NAMALWA (cell line): ENCODE results near the gene SLC22A23.
"Not testable (repeated sequence)": the region's sequence is repeated elsewhere in the genome, so short reads cannot be mapped to it uniquely, and the experiment has no call there.

Experiments
- DNase-seq: peaks from one replicate; pipeline ENCODE4 v3.0.0-alpha.2; 2015; ENCODE audit warnings: low spot score

Gene SLC22A23

DNA sequence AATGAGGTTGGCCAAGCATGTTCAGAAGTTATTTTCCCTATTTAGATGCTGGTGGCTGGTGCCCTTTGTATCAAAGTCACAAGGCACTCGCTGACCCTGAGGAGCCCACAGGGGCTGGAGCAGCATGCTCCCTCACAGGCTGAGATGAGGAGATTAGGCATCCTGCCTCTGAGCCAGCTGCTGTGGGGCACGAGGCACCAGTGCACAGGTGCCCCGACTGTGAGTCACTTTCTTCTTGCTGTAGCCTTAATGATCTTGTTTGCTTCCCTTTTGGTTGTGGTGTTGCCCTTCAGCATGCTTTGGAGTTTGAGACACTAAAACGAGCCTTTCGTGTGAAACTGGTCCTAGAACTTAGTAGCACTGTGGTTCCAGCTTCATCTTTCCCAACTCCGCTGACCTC lies 193.8 kb downstream of the SLC22A23 start:
- DNase-seq = no peak

- no peak for DNase-seq
These were observed 194.9 kb downstream of the SLC22A23 start for GRCh38 chr6:3261921-3262320.

- no peak for DNase-seq
These were observed 195.4 kb downstream of the SLC22A23 start for GRCh38 chr6:3261518-3261820.

DNA sequence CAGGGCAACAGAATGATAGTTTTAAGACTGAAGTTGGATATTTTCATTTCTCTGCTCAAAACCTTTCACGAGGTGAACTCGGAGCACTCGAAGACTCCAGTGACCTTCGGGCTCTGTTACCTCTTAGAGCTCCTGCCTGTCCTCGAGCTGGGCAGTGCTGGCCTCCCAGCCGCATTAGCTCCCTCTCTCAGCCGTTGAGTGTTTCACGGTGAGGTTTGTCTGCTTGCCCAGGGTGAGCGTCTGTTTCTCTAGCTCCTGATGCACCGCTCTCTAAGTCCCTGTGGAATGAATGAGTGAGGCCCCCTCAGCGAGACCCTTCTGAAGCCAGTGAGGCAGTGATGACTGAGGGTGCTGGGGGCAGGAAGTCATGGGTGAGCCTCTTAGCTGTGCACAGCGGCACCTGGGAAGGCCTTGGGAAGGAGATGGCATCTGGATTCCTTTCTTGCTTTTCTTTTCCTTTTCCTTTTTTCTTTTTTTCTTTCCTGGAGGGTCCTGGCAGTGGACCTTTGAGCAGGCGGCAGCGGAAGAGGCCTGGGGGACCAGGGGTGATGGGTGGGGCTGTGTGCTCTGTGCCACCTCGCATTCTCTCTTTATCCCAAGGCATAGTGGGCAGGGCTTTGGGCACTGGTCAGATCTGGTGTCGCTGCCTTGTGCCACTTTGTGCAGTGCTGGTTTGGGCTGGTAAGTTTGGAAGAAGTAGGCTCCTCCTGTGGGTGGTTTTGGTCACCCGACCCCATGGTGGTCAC lies 195.9 kb downstream of the SLC22A23 start:
- DNase-seq = no peak

- no peak for DNase-seq
These were observed 196.6 kb downstream of the SLC22A23 start for GRCh38 chr6:3260296-3260695.

DNA sequence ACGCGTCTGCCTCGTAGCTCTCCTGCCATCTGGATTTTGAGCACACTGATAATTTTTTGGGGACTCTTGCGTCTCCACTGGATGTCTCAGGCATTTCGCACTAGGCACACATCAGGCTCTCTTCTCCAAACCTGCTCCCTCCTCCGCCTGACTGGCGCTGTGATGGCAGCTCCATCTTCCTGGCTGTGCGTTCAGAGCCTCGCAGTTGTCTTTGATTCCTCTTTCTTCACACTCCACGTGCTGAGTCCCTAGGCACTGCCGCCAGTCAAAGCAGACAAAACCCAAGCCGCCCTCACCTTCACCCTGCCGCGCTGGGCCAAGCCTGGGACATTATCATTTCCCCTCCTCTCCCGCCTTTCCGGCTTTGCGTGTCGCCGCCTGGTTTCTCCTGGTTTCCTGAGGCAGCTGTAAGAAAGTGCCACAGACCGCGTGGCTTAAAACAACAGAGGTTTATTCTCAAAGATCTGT lies 197.3 kb downstream of the SLC22A23 start:
- DNase-seq = peak; percentile 57

- peak; percentile 84 for DNase-seq
These were observed 197.9 kb downstream of the SLC22A23 start, which contains the start of gene PSMG4 for GRCh38 chr6:3258720-3259490. Gene PSMG4, plus strand, starts transcription at chr6:3258947. Its CDS starts 76 bp downstream, at chr6:3259023.

GRCh38 chr6:3258201-3258600 lies 198.6 kb downstream of the SLC22A23 start:
- no peak for DNase-seq

DNA sequence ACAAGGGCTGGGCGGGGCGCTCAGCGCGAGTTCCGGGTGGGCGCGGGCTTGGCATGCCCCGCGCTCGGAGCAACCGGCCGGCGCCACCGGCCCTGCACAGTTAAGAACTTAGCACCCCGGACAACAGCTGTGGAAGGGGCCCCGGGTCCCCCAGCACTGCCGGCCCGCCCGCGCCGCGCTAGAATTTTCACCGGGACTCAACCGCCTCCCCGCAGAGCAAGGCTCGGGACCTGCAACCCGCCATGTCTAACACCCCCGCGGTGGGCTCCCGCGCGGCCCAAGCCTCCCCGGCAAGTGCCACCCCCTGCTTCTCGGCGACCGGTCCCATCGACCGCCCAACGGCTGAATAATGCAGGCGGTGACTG lies 203.3 kb downstream of the SLC22A23 start:
- no peak for DNase-seq

DNA sequence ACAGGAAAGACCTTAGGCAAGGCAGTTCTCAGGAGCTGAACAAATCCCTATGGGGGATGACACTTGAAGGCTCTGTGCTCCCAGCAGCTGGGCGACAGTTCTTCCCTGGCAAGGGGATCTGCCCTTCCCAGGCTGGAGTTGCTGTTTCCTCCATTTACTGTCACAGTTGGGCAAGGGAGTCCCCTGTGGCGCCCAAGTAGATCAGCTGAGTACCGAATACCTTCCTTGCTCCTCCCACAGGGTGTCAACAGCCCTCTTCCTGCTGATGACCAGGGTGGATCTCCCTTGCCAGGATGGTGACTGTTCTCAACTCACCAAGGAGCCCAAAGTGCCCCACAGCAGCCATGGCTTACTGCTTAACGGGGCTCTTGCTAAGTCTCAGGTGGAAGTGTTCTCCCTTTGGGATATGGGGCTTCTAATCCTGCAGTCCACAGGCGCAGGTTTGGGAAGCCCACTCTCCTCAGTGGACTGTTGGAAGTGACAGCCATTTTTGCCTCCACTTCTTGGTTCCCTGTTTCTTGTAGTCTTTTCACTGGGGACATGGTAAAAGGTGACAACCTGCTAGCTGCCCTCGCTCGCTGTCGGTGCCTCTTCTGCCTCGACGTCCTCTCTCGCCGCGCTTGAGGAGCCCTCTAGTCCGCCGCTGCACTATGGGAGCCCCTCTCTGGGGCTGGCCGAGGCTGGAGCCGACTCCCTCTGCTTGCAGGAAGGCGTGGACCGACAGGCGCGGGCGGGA lies 203.8 kb downstream of the SLC22A23 start:
- DNase-seq = no peak

- no peak for DNase-seq
These were observed 204.5 kb downstream of the SLC22A23 start for GRCh38 chr6:3252369-3252768.

- DNase-seq = peak; percentile 80
These were observed 205.2 kb downstream of the SLC22A23 start for GRCh38 chr6:3251462-3252314.

GRCh38 chr6:3250231-3250675 lies 206.6 kb downstream of the SLC22A23 start:
- DNase-seq = no peak

- DNase-seq = no peak
These were observed 207.0 kb downstream of the SLC22A23 start for GRCh38 chr6:3249821-3250220.

- DNase-seq = no peak
These were observed 209.3 kb downstream of the SLC22A23 start for GRCh38 chr6:3247255-3248146.

DNA sequence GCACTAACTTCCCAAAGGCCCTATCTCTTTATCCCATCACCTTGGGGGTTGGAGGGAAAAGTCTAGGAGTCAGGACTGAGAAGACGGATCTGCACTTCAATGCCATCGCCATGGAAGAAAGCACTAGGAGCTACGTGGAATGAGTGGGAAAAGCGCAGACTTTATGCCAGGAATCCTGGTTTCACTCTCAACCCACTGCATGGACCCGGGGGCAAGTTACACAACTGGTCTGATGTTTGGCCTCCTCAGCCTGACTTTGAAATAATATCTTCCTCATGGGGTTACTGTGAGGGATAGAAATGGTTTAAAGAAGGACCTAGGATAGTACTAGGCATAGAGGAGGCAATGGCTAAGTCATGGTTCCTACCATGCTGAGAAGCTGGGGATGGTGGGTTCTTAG lies 211.6 kb downstream of the SLC22A23 start:
- DNase-seq = no peak

- DNase-seq = not testable (repeated sequence)
These were observed 212.1 kb downstream of the SLC22A23 start for GRCh38 chr6:3244832-3245161.

- no peak for DNase-seq
These were observed 212.6 kb downstream of the SLC22A23 start for GRCh38 chr6:3244003-3244831.

DNA sequence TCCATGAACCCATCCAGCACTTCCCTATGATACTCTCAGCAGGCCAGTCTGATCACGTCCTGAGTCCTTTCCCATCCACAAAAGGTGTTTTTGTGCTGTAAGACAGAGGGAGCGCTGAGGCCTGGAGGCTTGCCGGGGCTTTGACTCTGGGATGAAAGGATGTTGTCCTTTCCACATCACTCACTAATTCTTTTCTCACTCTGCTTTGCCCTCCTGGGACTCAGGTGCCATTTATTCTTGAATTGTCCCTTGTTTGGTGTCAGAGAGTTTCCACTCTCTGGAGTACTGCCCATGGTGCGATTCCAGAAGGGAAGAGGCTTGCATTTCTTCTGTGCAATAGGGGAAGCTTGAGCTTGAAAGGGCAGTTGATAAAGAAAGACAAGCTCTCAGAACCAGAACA lies 214.1 kb downstream of the SLC22A23 start:
- DNase-seq = no peak

- not testable (repeated sequence) for DNase-seq
These were observed 215.1 kb downstream of the SLC22A23 start for GRCh38 chr6:3241745-3242144.
